BLaER1 treated with 17β-estradiol and CSF1 and Interleukin-3, amounts not matched to agents 10 nM and 100 nM (cell line): ENCODE data around the gene RPA4.
"Not testable (repeated sequence)": the region's sequence is repeated elsewhere in the genome, so short reads cannot be mapped to it uniquely, and the experiment has no call there.

Experiments
- H3K27ac ChIP-seq, 11 experiments: shearing (Covaris generic); formaldehyde crosslinking; 2 replicates each; pipeline ENCODE4 v1.8.1; 2022
- H3K27me3 ChIP-seq, 11 experiments: shearing (Covaris generic); formaldehyde crosslinking; 2 replicates each; pipeline ENCODE4 v1.8.1; 2022
- H3K36me3 ChIP-seq, 11 experiments: shearing (Covaris generic); formaldehyde crosslinking; 2 replicates each; pipeline ENCODE4 v1.8.1; 2022
- H3K4me1 ChIP-seq, 10 experiments: shearing (Covaris generic); formaldehyde crosslinking; 2 replicates each; pipeline ENCODE4 v1.8.1; 2022
- H3K4me2 ChIP-seq, 11 experiments: shearing (Covaris generic); formaldehyde crosslinking; 2 replicates each; pipeline ENCODE4 v1.8.1; 2022
- H3K4me3 ChIP-seq, 10 experiments: shearing (Covaris generic); formaldehyde crosslinking; 2 replicates each; pipeline ENCODE4 v1.8.1; 2022
- H3K9ac ChIP-seq, 11 experiments: shearing (Covaris generic); formaldehyde crosslinking; 2 replicates each; pipeline ENCODE4 v1.8.1; 2022
- H3K9me3 ChIP-seq, 11 experiments: shearing (Covaris generic); formaldehyde crosslinking; replicated peaks in 1 of 11; 2 replicates each; pipeline ENCODE4 v1.8.1; 2022
- H4K20me1 ChIP-seq, 11 experiments: shearing (Covaris generic); formaldehyde crosslinking; 2 replicates each; pipeline ENCODE4 v1.8.1; 2022
- Cebpa-rat ChIP-seq, 11 experiments: shearing (Covaris generic); IDR thresholded peaks; 2 replicates each; pipeline ENCODE4 v1.8.1; 2022

Gene RPA4, protein sequence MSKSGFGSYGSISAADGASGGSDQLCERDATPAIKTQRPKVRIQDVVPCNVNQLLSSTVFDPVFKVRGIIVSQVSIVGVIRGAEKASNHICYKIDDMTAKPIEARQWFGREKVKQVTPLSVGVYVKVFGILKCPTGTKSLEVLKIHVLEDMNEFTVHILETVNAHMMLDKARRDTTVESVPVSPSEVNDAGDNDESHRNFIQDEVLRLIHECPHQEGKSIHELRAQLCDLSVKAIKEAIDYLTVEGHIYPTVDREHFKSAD

GRCh38 chrX:96883608-96884007, at the start of gene RPA4:
RPA4 (plus strand) TSS chrX:96883908; CDS start chrX:96884311, 403 bp downstream.
- Histone ChIP-seq H3K27me3 (peaks cover 40 to 93% (median 76%) of the 10 kb centered on the region in 11 experiments), H3K27ac (no peak within 1 kb of the TSS), H4K20me1 (peaks cover 0 to 24% (median 7%) of the 10 kb centered on the region in 11 experiments; a peak in 9 of 22 replicates), H3K9ac (no peak within 1 kb of the TSS), H3K9me3 (no peaks in the 10 kb centered on the region), H3K4me1 (no peaks in the 10 kb centered on the region), H3K36me3 (peaks cover 0 to 27% (median 11%) of the 10 kb centered on the region in 11 experiments; a peak in 13 of 22 replicates), H3K4me2 (no peak within 1 kb of the TSS), H3K4me3 (no peak within 1 kb of the TSS)
- TF ChIP-seq Cebpa-rat (IDR thresholded peaks at IDR 0.05) = no peak

DNA sequence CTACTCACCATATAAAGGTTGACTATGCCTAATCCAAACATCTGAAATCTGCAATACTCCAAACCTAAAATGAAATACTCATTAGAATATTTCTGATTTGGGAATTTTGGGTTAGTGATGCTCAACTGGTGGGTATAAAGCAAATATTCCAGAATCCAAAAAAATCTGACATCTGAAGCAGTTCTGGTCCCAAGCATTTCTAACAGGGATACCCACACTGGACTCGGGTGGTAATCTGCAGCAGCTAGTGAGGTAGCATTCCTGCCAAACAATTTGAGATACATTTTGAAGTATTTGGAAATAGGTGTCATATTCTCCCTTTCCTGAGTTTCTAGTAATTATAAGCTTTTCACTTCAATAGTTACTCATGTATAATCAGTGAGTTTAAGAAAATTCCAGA, 49.6 kb upstream of the RPA4 start:
- no peak overlapping the region for H3K4me2 ChIP-seq

GRCh38 chrX:96835660-96836289, 47.9 kb upstream of the RPA4 start:
- no peak overlapping the region for H3K4me3 ChIP-seq
- H3K27me3 ChIP-seq = peaks cover 36 to 84% (median 71%) of the 10 kb centered on the region in 11 experiments
- no peak overlapping the region for H3K4me2 ChIP-seq
- no peaks in the 10 kb centered on the region for H3K4me1 ChIP-seq
- H3K36me3 ChIP-seq = no peaks in the 10 kb centered on the region
- H3K27ac ChIP-seq = no peak overlapping the region
- H4K20me1 ChIP-seq = peaks cover 0 to 27% (median 4%) of the 10 kb centered on the region in 11 experiments; a peak in 10 of 22 replicates
- H3K9ac ChIP-seq = no peak overlapping the region
- H3K9me3 ChIP-seq = no peaks in the 10 kb centered on the region
- TF ChIP-seq Cebpa-rat (IDR thresholded peaks at IDR 0.05) = no peak

More for the DNA sequence above, 49.6 kb upstream of the RPA4 start:
- Histone ChIP-seq H3K4me1 (no peaks in the 10 kb centered on the region), H3K4me3 (no peak overlapping the region), H3K9ac (no peak overlapping the region), H4K20me1 (peaks cover 0 to 21% (median 4%) of the 10 kb centered on the region in 11 experiments; a peak in 10 of 22 replicates), H3K9me3 (no peaks in the 10 kb centered on the region), H3K27ac (no peak overlapping the region), H3K27me3 (peaks cover 29 to 72% (median 63%) of the 10 kb centered on the region in 11 experiments), H3K36me3 (no peaks in the 10 kb centered on the region)
- TF ChIP-seq Cebpa-rat (IDR thresholded peaks at IDR 0.05) = no peak

DNA sequence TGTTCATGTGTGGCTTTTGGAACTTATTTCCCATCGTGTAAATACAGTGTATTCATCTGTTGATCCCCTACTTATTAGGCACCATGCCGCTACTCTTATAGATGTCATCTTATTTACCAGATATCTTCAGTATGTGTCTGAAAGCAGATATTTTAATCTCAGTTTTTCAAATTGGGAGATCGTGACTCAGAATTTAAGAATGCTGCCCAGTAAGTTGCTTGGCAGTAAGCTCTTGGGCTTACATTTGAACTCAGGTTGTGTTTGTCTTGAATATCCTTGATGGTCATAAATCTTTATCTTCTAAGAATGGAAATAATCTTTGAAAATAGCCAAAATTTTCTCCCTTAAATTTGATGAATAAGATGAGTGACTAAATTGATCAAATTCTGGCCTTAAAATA, 45.9 kb upstream of the RPA4 start:
- H3K4me3 ChIP-seq = no peak overlapping the region
- H3K27me3 ChIP-seq = peaks cover 46 to 84% (median 77%) of the 10 kb centered on the region in 11 experiments
- H3K9ac ChIP-seq = no peak overlapping the region
- H3K4me1 ChIP-seq = no peaks in the 10 kb centered on the region
- TF ChIP-seq Cebpa-rat (IDR thresholded peaks at IDR 0.05) = no peak
- H4K20me1 ChIP-seq = peaks cover 0 to 23% (median 5%) of the 10 kb centered on the region in 11 experiments; a peak in 10 of 22 replicates
- H3K9me3 ChIP-seq = no peaks in the 10 kb centered on the region
- H3K27ac ChIP-seq = no peak overlapping the region
- no peaks in the 10 kb centered on the region for H3K36me3 ChIP-seq
- H3K4me2 ChIP-seq = no peak overlapping the region

DNA sequence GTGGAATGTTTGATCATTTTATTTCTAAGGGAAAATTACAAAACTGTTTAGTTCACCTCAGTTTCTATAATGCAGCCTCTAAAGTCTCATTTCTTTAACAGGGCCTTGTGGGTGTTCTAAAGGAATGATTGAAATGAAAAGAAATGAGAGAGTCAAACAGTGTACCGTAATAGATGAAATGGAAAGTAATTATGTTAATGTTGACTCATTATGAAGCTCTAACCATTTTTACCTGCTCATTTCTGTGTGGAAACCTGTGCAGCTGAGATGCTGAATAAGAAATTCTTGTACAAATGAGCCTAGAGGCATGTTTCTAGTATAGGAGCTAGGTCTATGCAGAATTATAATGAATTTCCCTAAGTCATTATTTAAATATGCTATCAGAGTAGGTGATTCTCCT, 45.2 kb upstream of the RPA4 start:
- peaks cover 52 to 86% (median 82%) of the 10 kb centered on the region in 11 experiments for H3K27me3 ChIP-seq

GRCh38 chrX:96841325-96841724, 42.4 kb upstream of the RPA4 start:
- Histone ChIP-seq H3K27ac (no peak overlapping the region), H3K36me3 (peaks cover 0 to 5% (median 0%) of the 10 kb centered on the region in 11 experiments; a peak in 1 of 22 replicates), H3K9me3 (no peaks in the 10 kb centered on the region), H3K4me1 (no peaks in the 10 kb centered on the region), H4K20me1 (peaks cover 0 to 16% (median 11%) of the 10 kb centered on the region in 11 experiments; a peak in 8 of 22 replicates), H3K27me3 (peaks cover 66 to 90% (median 85%) of the 10 kb centered on the region in 11 experiments), H3K9ac (no peak overlapping the region), H3K4me2 (no peak overlapping the region), H3K4me3 (no peak overlapping the region)
- no peak for TF ChIP-seq Cebpa-rat (IDR thresholded peaks at IDR 0.05)

More for the DNA sequence above, 45.2 kb upstream of the RPA4 start:
- H3K4me3 ChIP-seq = no peak overlapping the region
- no peak overlapping the region for H3K9ac ChIP-seq
- peaks cover 0 to 2% (median 0%) of the 10 kb centered on the region in 11 experiments; a peak in 1 of 22 replicates for H3K36me3 ChIP-seq
- no peak for TF ChIP-seq Cebpa-rat (IDR thresholded peaks at IDR 0.05)
- H3K27ac ChIP-seq = no peak overlapping the region
- no peaks in the 10 kb centered on the region for H3K9me3 ChIP-seq
- H4K20me1 ChIP-seq = peaks cover 0 to 22% (median 9%) of the 10 kb centered on the region in 11 experiments; a peak in 10 of 22 replicates
- no peak overlapping the region for H3K4me2 ChIP-seq
- no peaks in the 10 kb centered on the region for H3K4me1 ChIP-seq

- not testable (repeated sequence) for H3K9ac ChIP-seq, H3K4me2 ChIP-seq, H3K36me3 ChIP-seq, H3K4me3 ChIP-seq, H3K4me1 ChIP-seq, H3K27ac ChIP-seq, H3K9me3 ChIP-seq
- H3K27me3 ChIP-seq = peaks cover 71 to 94% (median 88%) of the 10 kb centered on the region in 11 experiments
- peaks cover 0 to 16% (median 11%) of the 10 kb centered on the region in 11 experiments; a peak in 9 of 22 replicates for H4K20me1 ChIP-seq
Measured at GRCh38 chrX:96841866-96842265, 41.8 kb upstream of the RPA4 start.

DNA sequence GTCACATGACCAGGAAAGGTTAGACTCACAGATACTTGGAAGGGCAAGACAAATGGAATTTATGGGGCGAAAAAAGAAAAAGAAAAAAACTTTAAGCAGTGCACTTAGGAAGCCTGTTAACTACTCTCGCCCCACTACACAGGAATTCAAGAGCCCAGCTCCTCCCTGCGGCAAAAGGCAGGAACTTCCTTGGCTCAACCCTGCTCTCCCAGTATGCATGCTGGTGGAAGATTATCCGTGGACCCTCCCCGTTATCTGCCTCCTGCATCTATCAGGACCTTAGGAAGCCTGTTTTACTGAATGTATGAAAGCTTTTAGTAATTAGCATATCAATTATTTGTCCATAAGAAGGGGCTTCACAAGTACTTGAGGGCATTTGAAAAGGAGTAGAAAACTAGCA, 40.1 kb upstream of the RPA4 start:
- no peak overlapping the region for H3K4me2 ChIP-seq
- no peak overlapping the region for H3K9ac ChIP-seq
- no peak for TF ChIP-seq Cebpa-rat (IDR thresholded peaks at IDR 0.05)

GRCh38 chrX:96846841-96847240, 36.9 kb upstream of the RPA4 start:
- Histone ChIP-seq H3K27me3 (peaks cover 82 to 100% (median 96%) of the 10 kb centered on the region in 11 experiments), H3K4me3 (no peak overlapping the region), H3K9ac (no peak overlapping the region)

More for the DNA sequence above, 40.1 kb upstream of the RPA4 start:
- H3K4me3 ChIP-seq = no peak overlapping the region
- H3K9me3 ChIP-seq = no peaks in the 10 kb centered on the region
- peaks cover 78 to 99% (median 91%) of the 10 kb centered on the region in 11 experiments for H3K27me3 ChIP-seq
- H3K4me1 ChIP-seq = no peaks in the 10 kb centered on the region
- H3K27ac ChIP-seq = no peak overlapping the region
- H3K36me3 ChIP-seq = peaks cover 0 to 5% (median 0%) of the 10 kb centered on the region in 11 experiments; a peak in 1 of 22 replicates
- H4K20me1 ChIP-seq = peaks cover 0 to 30% (median 11%) of the 10 kb centered on the region in 11 experiments; a peak in 11 of 22 replicates

DNA sequence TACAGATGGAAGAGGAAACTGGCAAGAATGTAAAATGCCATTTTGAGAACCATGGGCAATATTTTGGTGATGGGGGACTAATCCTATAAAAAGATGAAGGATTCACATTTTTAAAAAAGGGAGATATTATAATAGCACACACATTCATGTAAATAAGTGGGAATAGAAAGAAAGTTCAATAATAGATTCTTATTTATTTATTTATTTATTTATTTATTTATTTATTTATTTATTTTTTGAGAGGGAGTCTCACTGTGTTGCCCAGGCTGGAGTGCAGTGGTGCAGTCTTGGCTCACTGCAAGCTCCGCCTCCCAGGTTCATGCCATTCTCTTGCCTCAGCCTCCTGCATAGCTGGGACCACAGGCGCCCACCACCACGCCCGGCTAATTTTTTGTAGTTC, 24.3 kb upstream of the RPA4 start:
- not testable (repeated sequence) for H3K36me3 ChIP-seq, H3K9me3 ChIP-seq, H3K9ac ChIP-seq, H3K4me2 ChIP-seq, H3K27ac ChIP-seq, H3K4me3 ChIP-seq
- H3K27me3 ChIP-seq = peaks cover 67 to 97% (median 88%) of the 10 kb centered on the region in 11 experiments
- peaks cover 0 to 22% (median 9%) of the 10 kb centered on the region in 11 experiments; a peak in 10 of 22 replicates for H4K20me1 ChIP-seq
- peaks cover 0 to 18% (median 9%) of the 10 kb centered on the region in 10 experiments; a peak in 10 of 20 replicates for H3K4me1 ChIP-seq

More at GRCh38 chrX:96846841-96847240, 36.9 kb upstream of the RPA4 start:
- peaks cover 0 to 5% (median 0%) of the 10 kb centered on the region in 11 experiments; a peak in 1 of 22 replicates for H3K36me3 ChIP-seq
- no peaks in the 10 kb centered on the region for H3K9me3 ChIP-seq
- H3K4me1 ChIP-seq = no peaks in the 10 kb centered on the region
- H3K27ac ChIP-seq = no peak overlapping the region
- peaks cover 0 to 54% (median 16%) of the 10 kb centered on the region in 11 experiments; a peak in 14 of 22 replicates for H4K20me1 ChIP-seq
- H3K4me2 ChIP-seq = no peak overlapping the region
- TF ChIP-seq Cebpa-rat (IDR thresholded peaks at IDR 0.05) = no peak
